Measurements from ENCODE around the gene NINJ1. TPM values are rescaled to one million over a fixed set of nuclear protein-coding genes. Genes with fewer than 3 reads are reported as not detected.

Gene NINJ1
- total RNA-seq, 1 experiment from 2014 or later = 30.5 TPM

GRCh38 chr9:93077367-93077766 lies 56.7 kb downstream of the NINJ1 start:
- no peak overlapping the region for H3K4me2 ChIP-seq (ENCODE audit: low read length)
- no peaks in the 10 kb centered on the region for H3K36me3 ChIP-seq (ENCODE audit: low read depth, low read length)
- H3K4me3 ChIP-seq (ENCODE audit: low read length) = no peak overlapping the region
- TF ChIP-seq EZH2 (IDR thresholded peaks at IDR 0.05; ENCODE audit: low read length, unreplicated experiment) (no peak), CTCF (conservative IDR thresholded peaks at IDR 0.05; ENCODE audit: low read depth, low read length) (no peak), EZH2phosphoT487 (IDR thresholded peaks at IDR 0.05; ENCODE audit: borderline replicate concordance, low read length) (no peak)
- CTCF ChIA-PET = no interaction called here
- POLR2A ChIA-PET (ENCODE audit: unreplicated experiment) = no interaction called here
- BruUV-seq (replicated peaks) = no TSS peak
- ATAC-seq (no peak), DNase-seq (no peak)
- H3K79me2 ChIP-seq (ENCODE audit: low read length) = no peaks in the 10 kb centered on the region
- no peaks in the 10 kb centered on the region for H3K9me3 ChIP-seq (ENCODE audit: low read length)
- no peak overlapping the region for H2AFZ ChIP-seq (ENCODE audit: low read length)
- H3F3A ChIP-seq (ENCODE audit: low read length, unreplicated experiment) = no peaks in the 10 kb centered on the region
- H3K9ac ChIP-seq (ENCODE audit: low read length) = no peak overlapping the region
- intact Hi-C loops (cut with micrococcal nuclease) = no loop called here
- H3K27me3 ChIP-seq (ENCODE audit: low read length) = no peaks in the 10 kb centered on the region
- H3K27ac ChIP-seq (ENCODE audit: low read length) = no peak overlapping the region
- H4K20me1 ChIP-seq (ENCODE audit: low read length) = no peaks in the 10 kb centered on the region
- no peaks in the 10 kb centered on the region for H3K9me2 ChIP-seq (replicated peaks; ENCODE audit: low read length)
- H3K4me1 ChIP-seq (ENCODE audit: insufficient read depth, low read length) = no peaks in the 10 kb centered on the region

GRCh38 chr9:93076792-93077128 lies 57.3 kb downstream of the NINJ1 start:
- no peaks in the 10 kb centered on the region for H3K9me3 ChIP-seq (ENCODE audit: low read length)
- no peaks in the 10 kb centered on the region for H3K27me3 ChIP-seq (ENCODE audit: low read length)
- H3K4me1 ChIP-seq (ENCODE audit: insufficient read depth, low read length) = no peaks in the 10 kb centered on the region
- no TSS peak for BruUV-seq (replicated peaks)
- H3K9me2 ChIP-seq (replicated peaks; ENCODE audit: low read length) = no peaks in the 10 kb centered on the region
- intact Hi-C loops (cut with micrococcal nuclease) = no loop called here
- POLR2A ChIA-PET (ENCODE audit: unreplicated experiment) = no interaction called here
- H4K20me1 ChIP-seq (ENCODE audit: low read length) = no peaks in the 10 kb centered on the region
- no peak overlapping the region for H2AFZ ChIP-seq (ENCODE audit: low read length)
- H3K4me3 ChIP-seq (ENCODE audit: low read length) = no peak overlapping the region
- H3K27ac ChIP-seq (ENCODE audit: low read length) = no peak overlapping the region
- no peaks in the 10 kb centered on the region for H3K79me2 ChIP-seq (ENCODE audit: low read length)
- H3K4me2 ChIP-seq (ENCODE audit: low read length) = no peak overlapping the region
- ATAC-seq = no peak
- CTCF ChIA-PET = no interaction called here
- H3K9ac ChIP-seq (ENCODE audit: low read length) = no peak overlapping the region
- no peaks in the 10 kb centered on the region for H3F3A ChIP-seq (ENCODE audit: low read length, unreplicated experiment)
- no peaks in the 10 kb centered on the region for H3K36me3 ChIP-seq (ENCODE audit: low read depth, low read length)
- DNase-seq = no peak
- TF ChIP-seq EZH2phosphoT487 (IDR thresholded peaks at IDR 0.05; ENCODE audit: borderline replicate concordance, low read length) = no peak
- TF ChIP-seq EZH2 (IDR thresholded peaks at IDR 0.05; ENCODE audit: low read length, unreplicated experiment) = no peak
- no peak for TF ChIP-seq CTCF (conservative IDR thresholded peaks at IDR 0.05; ENCODE audit: low read depth, low read length)

GRCh38 chr9:93076101-93076791 lies 57.8 kb downstream of the NINJ1 start:
- Histone ChIP-seq H4K20me1 (ENCODE audit: low read length) (no peaks in the 10 kb centered on the region), H2AFZ (ENCODE audit: low read length) (no peak overlapping the region), H3K9me2 (replicated peaks; ENCODE audit: low read length) (no peaks in the 10 kb centered on the region), H3K4me2 (ENCODE audit: low read length) (no peak overlapping the region), H3K9ac (ENCODE audit: low read length) (no peak overlapping the region), H3K9me3 (ENCODE audit: low read length) (no peaks in the 10 kb centered on the region), H3K27me3 (ENCODE audit: low read length) (no peaks in the 10 kb centered on the region), H3F3A (ENCODE audit: low read length, unreplicated experiment) (no peaks in the 10 kb centered on the region), H3K27ac (ENCODE audit: low read length) (no peak overlapping the region), H3K79me2 (ENCODE audit: low read length) (no peaks in the 10 kb centered on the region), H3K4me3 (ENCODE audit: low read length) (no peak overlapping the region), H3K36me3 (ENCODE audit: low read depth, low read length) (no peaks in the 10 kb centered on the region), H3K4me1 (ENCODE audit: insufficient read depth, low read length) (no peaks in the 10 kb centered on the region)
- POLR2A ChIA-PET (ENCODE audit: unreplicated experiment) = no interaction called here
- ATAC-seq (no peak), DNase-seq (no peak)
- no TSS peak for BruUV-seq (replicated peaks)
- intact Hi-C loops (cut with micrococcal nuclease) = no loop called here
- CTCF ChIA-PET = no interaction called here
- TF ChIP-seq EZH2 (IDR thresholded peaks at IDR 0.05; ENCODE audit: low read length, unreplicated experiment) = no peak
- no peak for TF ChIP-seq CTCF (conservative IDR thresholded peaks at IDR 0.05; ENCODE audit: low read depth, low read length)
- TF ChIP-seq EZH2phosphoT487 (IDR thresholded peaks at IDR 0.05; ENCODE audit: borderline replicate concordance, low read length) = no peak
